Endodermal cell (in vitro differentiated cells): ENCODE results near the gene TNKS1BP1. TPM values are rescaled to one million over a fixed set of nuclear protein-coding genes. Genes with fewer than 3 reads are reported as not detected.

Experiments
- DNase-seq: peaks from one replicate; pipeline ENCODE4 v3.0.0-alpha.2; 2017
- H3K27ac ChIP-seq: 2 replicates; pipeline ENCODE4 v1.5.1; 2013; ENCODE audit warnings: mild to moderate bottlenecking, low read depth, low read length, moderate library complexity
- H3K27me3 ChIP-seq: 2 replicates; pipeline ENCODE4 v1.6.1; 2013; ENCODE audit warnings: mild to moderate bottlenecking, low read length, moderate library complexity; ENCODE audit not compliant: insufficient read depth, control insufficient read depth, poor library complexity, severe bottlenecking
- H3K36me3 ChIP-seq: 2 replicates; pipeline ENCODE4 v1.7.0; 2013; ENCODE audit warnings: mild to moderate bottlenecking, low read length, moderate library complexity; ENCODE audit not compliant: control insufficient read depth, insufficient read depth
- H3K4me1 ChIP-seq: one replicate; pipeline ENCODE4 v1.7.0; 2013; ENCODE audit warnings: low read length; ENCODE audit not compliant: control insufficient read depth, insufficient read depth
- H3K4me3 ChIP-seq: 2 replicates; pipeline ENCODE4 v1.5.1; 2013; ENCODE audit warnings: mild to moderate bottlenecking, low read length, moderate library complexity
- H3K9ac ChIP-seq: 2 replicates; pipeline ENCODE4 v1.6.1; 2013; ENCODE audit warnings: mild to moderate bottlenecking, low read length, moderate library complexity; ENCODE audit not compliant: poor library complexity, severe bottlenecking; ENCODE audit errors: extremely low read depth
- H3K9me3 ChIP-seq: 2 replicates; pipeline ENCODE4 v1.6.1; 2013; ENCODE audit warnings: mild to moderate bottlenecking, low read length, moderate library complexity; ENCODE audit not compliant: control insufficient read depth
- H3K27ac Mint-ChIP-seq: 2 replicates; pipeline ENCODE4 v1.8.0; 2020; ENCODE audit warnings: mixed read lengths
- H3K27me3 Mint-ChIP-seq: 2 replicates; pipeline ENCODE4 v1.8.0; 2021; ENCODE audit warnings: mild to moderate bottlenecking, mixed read lengths; ENCODE audit not compliant: insufficient read depth
- H3K36me3 Mint-ChIP-seq: 2 replicates; pipeline ENCODE4 v1.8.0; 2020; ENCODE audit warnings: low read depth, mixed read lengths
- H3K4me1 Mint-ChIP-seq: 2 replicates; pipeline ENCODE4 v1.8.0; 2020; ENCODE audit warnings: mixed read lengths
- H3K4me3 Mint-ChIP-seq: 2 replicates; pipeline ENCODE4 v1.8.0; 2020; ENCODE audit warnings: mild to moderate bottlenecking, moderate library complexity, mixed read lengths
- H3K9me3 Mint-ChIP-seq: 2 replicates; pipeline ENCODE4 v1.8.0; 2020; ENCODE audit warnings: mild to moderate bottlenecking, mixed read lengths
- CTCF ChIP-seq: fragments of 200-600 bp; sonication (generic); conservative IDR thresholded peaks from 2 replicates; pipeline ENCODE4 v1.5.0; 2021; ENCODE audit warnings: antibody characterized with exemption, mild to moderate bottlenecking
- WGBS, 2 experiments: methylation state at CpG; one replicate each; pipeline versions ENCODE4 v1.1.5 to v1.1.7; 2013; ENCODE audit warnings: missing lambda C conversion rate in 2 of 2, mixed read lengths in 1 of 2; ENCODE audit not compliant: insufficient coverage in 1 of 2, insufficient read length in 1 of 2; 5-methylcytosine and 5-hydroxymethylcytosine counted together
- total RNA-seq, 2 donors: library from RNA; stranded (reverse); fragmentation: NEBNext Ultra II Directional in 1 of 2; extraction: Animal tissue kit (Norgen Biotek cat#: 25700) in 1 of 2; gene quantifications; 2 replicates in 1 of 2; 3 replicates in 1 of 2; pipeline ENCODE4 v1.2.1, GENCODE V29; 2021

Gene TNKS1BP1
- total RNA-seq, 2 donors from 2014 or later, result 60.4 to 73.8 TPM

- Mint-ChIP-seq H3K36me3 (peaks cover 32% of the 10 kb centered on the region), H3K27me3 (no peaks in the 10 kb centered on the region), H3K9me3 (peaks cover 7% of the 10 kb centered on the region), H3K4me1 (peaks cover 4% of the 10 kb centered on the region), H3K27ac (no peak overlapping the region), H3K4me3 (no peak overlapping the region)
- no peak overlapping the region for H3K9ac ChIP-seq
- H3K4me3 ChIP-seq, result no peak overlapping the region
- no peak overlapping the region for H3K27ac ChIP-seq
- peaks cover 1% of the 10 kb centered on the region for H3K4me1 ChIP-seq
- no peak for DNase-seq
- no peak for TF ChIP-seq CTCF
- 97 to 100% methylated on average over 2 of the region's 2 CpGs for WGBS, 2 experiments
- H3K36me3 ChIP-seq, result peaks cover 14% of the 10 kb centered on the region
- H3K9me3 ChIP-seq, result peaks cover 7% of the 10 kb centered on the region
- no peaks in the 10 kb centered on the region for H3K27me3 ChIP-seq
Measured at GRCh38 chr11:57294225-57295131, 30.3 kb downstream of the TNKS1BP1 start.

GRCh38 chr11:57290288-57290687 is 34.5 kb downstream of the TNKS1BP1 start:
- peaks cover 7% of the 10 kb centered on the region for H3K4me1 ChIP-seq
- no peak overlapping the region for H3K9ac ChIP-seq
- 100% methylated on average over 1 of the region's 1 CpG for WGBS, 2 experiments
- Mint-ChIP-seq H3K4me1 (peaks cover 13% of the 10 kb centered on the region), H3K27me3 (no peaks in the 10 kb centered on the region), H3K4me3 (no peak overlapping the region), H3K9me3 (no peaks in the 10 kb centered on the region), H3K27ac (no peak overlapping the region), H3K36me3 (no peaks in the 10 kb centered on the region)
- no peak for TF ChIP-seq CTCF
- no peak overlapping the region for H3K27ac ChIP-seq
- H3K36me3 ChIP-seq, result no peaks in the 10 kb centered on the region
- no peak for DNase-seq
- H3K27me3 ChIP-seq, result no peaks in the 10 kb centered on the region
- no peaks in the 10 kb centered on the region for H3K9me3 ChIP-seq
- H3K4me3 ChIP-seq, result no peak overlapping the region

GRCh38 chr11:57288771-57289579 is 35.8 kb downstream of the TNKS1BP1 start:
- Histone ChIP-seq H3K36me3 (no peaks in the 10 kb centered on the region), H3K9me3 (no peaks in the 10 kb centered on the region), H3K4me1 (peaks cover 9% of the 10 kb centered on the region), H3K9ac (no peak overlapping the region), H3K27ac (peak overlapping the region; percentile 87), H3K27me3 (no peaks in the 10 kb centered on the region), H3K4me3 (no peak overlapping the region)
- 29 to 42% methylated on average over 10 to 11 of the region's 11 CpGs for WGBS, 2 experiments
- Mint-ChIP-seq H3K27ac (no peak overlapping the region), H3K4me3 (no peak overlapping the region), H3K9me3 (no peaks in the 10 kb centered on the region), H3K27me3 (no peaks in the 10 kb centered on the region), H3K36me3 (no peaks in the 10 kb centered on the region), H3K4me1 (peaks cover 18% of the 10 kb centered on the region)
- no peak for DNase-seq
- no peak for TF ChIP-seq CTCF
